ENCODE results near the gene PAX7.

PAX7 gene

GRCh38 chr1:18711003-18711402, 80.4 kb downstream of the PAX7 start:
- no peaks in the 10 kb centered on the region for H3K9me3 ChIP-seq (ENCODE audit: insufficient read depth, low read length, severe bottlenecking)
- ATAC-seq (ENCODE audit: insufficient read depth, low read depth) = no peak
- no peak overlapping the region for H3K4me2 ChIP-seq (ENCODE audit: insufficient read depth, low read length)
- H3K36me3 ChIP-seq (ENCODE audit: insufficient read depth, low read length) = no peaks in the 10 kb centered on the region
- no peak overlapping the region for H3K4me3 ChIP-seq (ENCODE audit: low read depth in 1 of 2, low read length in 2 of 2)
- no peak overlapping the region for H2AFZ ChIP-seq (ENCODE audit: low read depth, low read length)
- H3K27ac ChIP-seq (ENCODE audit: low read length) = no peak overlapping the region
- no peaks in the 10 kb centered on the region for H3K79me2 ChIP-seq (ENCODE audit: insufficient read depth, low read length)
- no peak for TF ChIP-seq EZH2 (IDR thresholded peaks at IDR 0.05; ENCODE audit: borderline replicate concordance, low read depth, low read length, severe bottlenecking)
- TF ChIP-seq CTCF (IDR thresholded peaks at IDR 0.05; ENCODE audit: borderline replicate concordance, extremely low read depth, low read length, poor library complexity, severe bottlenecking) = no peak
- H3K4me1 ChIP-seq (ENCODE audit: insufficient read depth, low read length) = no peaks in the 10 kb centered on the region
- H4K20me1 ChIP-seq (ENCODE audit: insufficient read depth, low read length) = peaks cover 2% of the 10 kb centered on the region; the same call in 1 of the 2 replicates
- H3K27me3 ChIP-seq (ENCODE audit: insufficient read depth, low read length, poor library complexity) = peaks cover 29% of the 10 kb centered on the region
- no peak for DNase-seq
- H3K9ac ChIP-seq (ENCODE audit: low read depth, low read length) = no peak overlapping the region

GRCh38 chr1:18711536-18712251, 81.0 kb downstream of the PAX7 start:
- H3K9me3 ChIP-seq (ENCODE audit: insufficient read depth, low read length, severe bottlenecking) = no peaks in the 10 kb centered on the region
- H3K4me1 ChIP-seq (ENCODE audit: insufficient read depth, low read length) = no peaks in the 10 kb centered on the region
- H3K4me2 ChIP-seq (ENCODE audit: insufficient read depth, low read length) = no peak overlapping the region
- no peak overlapping the region for H3K27ac ChIP-seq (ENCODE audit: low read length)
- H3K36me3 ChIP-seq (ENCODE audit: insufficient read depth, low read length) = no peaks in the 10 kb centered on the region
- no peak overlapping the region for H2AFZ ChIP-seq (ENCODE audit: low read depth, low read length)
- no peak for ATAC-seq (ENCODE audit: insufficient read depth, low read depth)
- no peak for DNase-seq
- H4K20me1 ChIP-seq (ENCODE audit: insufficient read depth, low read length) = peaks cover 3% of the 10 kb centered on the region
- no peak overlapping the region for H3K4me3 ChIP-seq (ENCODE audit: low read depth in 1 of 2, low read length in 2 of 2)
- H3K9ac ChIP-seq (ENCODE audit: low read depth, low read length) = no peak overlapping the region
- H3K79me2 ChIP-seq (ENCODE audit: insufficient read depth, low read length) = no peaks in the 10 kb centered on the region
- TF ChIP-seq CTCF (IDR thresholded peaks at IDR 0.05; ENCODE audit: borderline replicate concordance, extremely low read depth, low read length, poor library complexity, severe bottlenecking) (no peak), EZH2 (IDR thresholded peaks at IDR 0.05; ENCODE audit: borderline replicate concordance, low read depth, low read length, severe bottlenecking) (no peak)
- H3K27me3 ChIP-seq (ENCODE audit: insufficient read depth, low read length, poor library complexity) = peaks cover 31% of the 10 kb centered on the region

GRCh38 chr1:18712252-18712600, 81.6 kb downstream of the PAX7 start:
- Histone ChIP-seq H4K20me1 (ENCODE audit: insufficient read depth, low read length) (peaks cover 3% of the 10 kb centered on the region), H3K27me3 (ENCODE audit: insufficient read depth, low read length, poor library complexity) (peaks cover 31% of the 10 kb centered on the region), H3K4me2 (ENCODE audit: insufficient read depth, low read length) (no peak overlapping the region), H2AFZ (ENCODE audit: low read depth, low read length) (no peak overlapping the region), H3K4me3 (ENCODE audit: low read depth in 1 of 2, low read length in 2 of 2) (no peak overlapping the region), H3K9ac (ENCODE audit: low read depth, low read length) (no peak overlapping the region), H3K27ac (ENCODE audit: low read length) (no peak overlapping the region), H3K9me3 (ENCODE audit: insufficient read depth, low read length, severe bottlenecking) (no peaks in the 10 kb centered on the region), H3K79me2 (ENCODE audit: insufficient read depth, low read length) (no peaks in the 10 kb centered on the region), H3K36me3 (ENCODE audit: insufficient read depth, low read length) (no peaks in the 10 kb centered on the region), H3K4me1 (ENCODE audit: insufficient read depth, low read length) (no peaks in the 10 kb centered on the region)
- no peak for ATAC-seq (ENCODE audit: insufficient read depth, low read depth)
- DNase-seq = no peak
- TF ChIP-seq EZH2 (IDR thresholded peaks at IDR 0.05; ENCODE audit: borderline replicate concordance, low read depth, low read length, severe bottlenecking) = no peak
- TF ChIP-seq CTCF (IDR thresholded peaks at IDR 0.05; ENCODE audit: borderline replicate concordance, extremely low read depth, low read length, poor library complexity, severe bottlenecking) = no peak
